ENCODE data around the gene RILPL2. TPM values are rescaled to one million over a fixed set of nuclear protein-coding genes. Genes with fewer than 3 reads are reported as not detected.
"Not testable (repeated sequence)": the region's sequence is repeated elsewhere in the genome, so short reads cannot be mapped to it uniquely, and the experiment has no call there.

Gene RILPL2
- total RNA-seq, 8 experiments from 2014 or later = 0.37 to 5.9 (median 1.9) TPM

DNA sequence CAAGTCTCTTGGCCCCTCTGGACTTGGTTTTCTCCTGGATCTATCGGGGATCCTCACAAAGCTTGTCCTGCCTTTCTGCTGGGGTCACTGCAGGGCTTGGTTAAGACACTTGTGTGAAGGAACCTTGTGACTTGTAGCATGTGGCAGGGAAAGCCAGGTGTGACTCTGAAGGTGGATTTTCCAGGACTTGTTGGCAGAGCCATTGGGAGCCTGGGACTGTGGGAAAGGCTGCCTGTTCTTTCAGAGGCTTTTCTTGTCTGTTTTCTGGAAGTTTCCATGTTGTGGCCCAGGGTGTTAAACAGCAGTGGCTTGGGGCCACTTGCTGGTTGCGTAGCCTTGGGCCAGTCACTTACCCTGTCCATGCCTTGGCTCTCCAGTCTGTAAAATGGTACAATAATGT lies 39.9 kb downstream of the RILPL2 start:
- Histone ChIP-seq H3K4me3 (no peak overlapping the region), H3K27ac (no peak overlapping the region), H3K4me1 (replicated peaks in 1 of 2) (no peaks in the 10 kb centered on the region)
- no peak for ATAC-seq (replicated peaks in 6 of 8)
- in situ Hi-C loops (cut with MboI; ENCODE audit: low pct_unique_long_range_greater_than_20kb in 2 of 9, low sequenced_read_pairs in 9 of 9, unreplicated experiment in 9 of 9) = no loop called here
- 80 to 100% (median 97%) methylated on average over 1 to 2 of the region's 2 CpGs; no CpG with 5 or more reads in 4 of the 10 experiments for WGBS, 10 experiments

DNA sequence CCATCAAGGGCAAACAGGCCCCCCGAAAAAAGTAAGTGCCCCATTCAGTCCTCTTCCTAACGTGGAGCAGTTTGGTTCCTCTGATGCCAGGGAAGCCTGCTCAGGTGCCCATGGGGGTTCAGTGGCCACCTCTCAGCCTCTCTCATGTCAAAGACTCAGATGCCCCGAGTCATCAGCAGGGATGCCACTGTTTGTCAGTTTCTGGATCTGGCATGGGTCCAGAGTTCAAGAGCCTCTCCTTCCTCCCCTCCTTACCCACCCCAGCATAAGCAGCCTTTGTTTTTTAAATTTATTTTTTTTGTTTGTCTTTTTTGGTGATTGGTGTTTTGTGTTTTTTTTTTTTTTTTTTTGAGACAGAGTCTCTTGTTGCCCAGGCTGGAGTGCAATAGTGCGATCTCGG lies 41.2 kb downstream of the RILPL2 start:
- ATAC-seq (replicated peaks in 6 of 8) = no peak

DNA sequence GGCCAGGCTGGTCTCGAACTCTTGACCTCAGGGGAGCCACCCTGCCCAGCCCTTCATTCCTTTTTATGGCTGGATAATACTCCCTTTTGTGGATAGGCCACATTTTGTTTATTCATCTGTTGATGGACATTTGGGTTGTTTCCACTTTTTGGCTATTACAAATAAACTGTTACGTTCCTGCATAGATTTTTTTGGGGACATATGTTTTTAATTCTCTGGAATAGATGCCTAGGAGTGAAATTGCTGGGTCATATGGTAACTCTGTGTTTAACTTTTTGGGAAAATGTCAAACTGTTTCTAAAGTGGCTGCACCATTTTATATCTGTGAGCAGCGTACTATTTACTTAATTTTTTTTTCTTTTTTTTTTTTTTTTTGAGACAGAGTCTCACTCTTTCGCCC lies 42.7 kb downstream of the RILPL2 start:
- Histone ChIP-seq H3K4me1 (replicated peaks in 1 of 2) (peaks cover 5 to 6% of the 10 kb centered on the region in 2 donors), H3K27ac (no peak overlapping the region), H3K4me3 (no peak overlapping the region)
- ATAC-seq (replicated peaks in 6 of 8) = no peak
- in situ Hi-C loops (cut with MboI; ENCODE audit: low pct_unique_long_range_greater_than_20kb in 2 of 9, low sequenced_read_pairs in 9 of 9, unreplicated experiment in 9 of 9) = no loop called here
- 63 to 100% (median 89%) methylated on average over 1 to 4 of the region's 4 CpGs; no CpG with 5 or more reads in 1 of the 10 experiments for WGBS, 10 experiments

More for the DNA sequence above, 41.2 kb downstream of the RILPL2 start:
- 80 to 100% (median 100%) methylated on average over 1 to 3 of the region's 5 CpGs; no CpG with 5 or more reads in 3 of the 10 experiments for WGBS, 10 experiments
- Histone ChIP-seq H3K27ac (no peak overlapping the region), H3K4me3 (no peak overlapping the region), H3K4me1 (replicated peaks in 1 of 2) (peaks cover 3% of the 10 kb centered on the region in 2 donors)
- in situ Hi-C loops (cut with MboI; ENCODE audit: low pct_unique_long_range_greater_than_20kb in 2 of 9, low sequenced_read_pairs in 9 of 9, unreplicated experiment in 9 of 9) = no loop called here

DNA sequence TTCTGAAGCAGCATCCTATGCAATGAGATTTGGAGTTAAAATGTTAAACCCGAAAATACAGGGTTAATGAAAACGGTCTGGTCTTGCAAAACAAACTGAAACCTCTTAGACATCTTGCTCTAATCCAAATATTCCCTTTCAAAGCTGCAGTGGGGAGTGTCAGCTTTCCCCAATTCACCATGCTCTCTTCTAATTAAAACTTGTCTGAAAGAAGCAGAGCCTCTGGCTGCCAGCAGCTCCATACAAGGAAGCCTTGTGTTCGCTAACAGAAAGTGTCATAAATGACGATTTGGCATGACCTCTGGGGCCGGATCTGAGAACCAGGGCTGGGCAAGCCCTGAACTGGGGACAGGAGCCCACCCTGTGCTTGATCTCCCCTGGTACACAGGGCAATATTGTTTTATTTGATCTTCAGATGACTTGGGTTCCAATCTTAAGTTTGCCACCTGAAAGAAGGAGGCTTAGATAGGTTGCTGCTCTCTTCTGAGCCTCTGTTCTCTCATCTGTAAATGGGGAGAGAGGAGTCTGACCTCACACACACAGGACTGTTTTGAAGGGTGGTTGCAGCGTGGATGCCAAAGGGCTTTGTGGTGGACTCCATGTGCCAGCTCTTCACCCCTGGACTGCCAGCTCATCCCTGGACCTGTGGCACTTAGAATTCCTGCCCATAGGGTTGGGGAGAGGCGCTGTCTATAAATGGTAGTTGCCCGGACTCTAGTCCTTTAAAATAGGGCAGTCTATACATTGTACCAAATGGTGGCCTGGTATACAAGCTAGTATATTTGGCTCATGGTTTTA lies 44.7 kb downstream of the RILPL2 start:
- Histone ChIP-seq H3K4me3 (no peak overlapping the region), H3K27ac (no peak overlapping the region), H3K4me1 (replicated peaks in 1 of 2) (peaks cover 10 to 13% of the 10 kb centered on the region in 2 donors)
- ATAC-seq (replicated peaks in 6 of 8) = no peak
- 10 to 100% (median 80%) methylated on average over 2 to 5 of the region's 8 CpGs; no CpG with 5 or more reads in 1 of the 10 experiments for WGBS, 10 experiments
- in situ Hi-C loops (cut with MboI; ENCODE audit: low pct_unique_long_range_greater_than_20kb in 2 of 9, low sequenced_read_pairs in 9 of 9, unreplicated experiment in 9 of 9) = no loop called here

DNA sequence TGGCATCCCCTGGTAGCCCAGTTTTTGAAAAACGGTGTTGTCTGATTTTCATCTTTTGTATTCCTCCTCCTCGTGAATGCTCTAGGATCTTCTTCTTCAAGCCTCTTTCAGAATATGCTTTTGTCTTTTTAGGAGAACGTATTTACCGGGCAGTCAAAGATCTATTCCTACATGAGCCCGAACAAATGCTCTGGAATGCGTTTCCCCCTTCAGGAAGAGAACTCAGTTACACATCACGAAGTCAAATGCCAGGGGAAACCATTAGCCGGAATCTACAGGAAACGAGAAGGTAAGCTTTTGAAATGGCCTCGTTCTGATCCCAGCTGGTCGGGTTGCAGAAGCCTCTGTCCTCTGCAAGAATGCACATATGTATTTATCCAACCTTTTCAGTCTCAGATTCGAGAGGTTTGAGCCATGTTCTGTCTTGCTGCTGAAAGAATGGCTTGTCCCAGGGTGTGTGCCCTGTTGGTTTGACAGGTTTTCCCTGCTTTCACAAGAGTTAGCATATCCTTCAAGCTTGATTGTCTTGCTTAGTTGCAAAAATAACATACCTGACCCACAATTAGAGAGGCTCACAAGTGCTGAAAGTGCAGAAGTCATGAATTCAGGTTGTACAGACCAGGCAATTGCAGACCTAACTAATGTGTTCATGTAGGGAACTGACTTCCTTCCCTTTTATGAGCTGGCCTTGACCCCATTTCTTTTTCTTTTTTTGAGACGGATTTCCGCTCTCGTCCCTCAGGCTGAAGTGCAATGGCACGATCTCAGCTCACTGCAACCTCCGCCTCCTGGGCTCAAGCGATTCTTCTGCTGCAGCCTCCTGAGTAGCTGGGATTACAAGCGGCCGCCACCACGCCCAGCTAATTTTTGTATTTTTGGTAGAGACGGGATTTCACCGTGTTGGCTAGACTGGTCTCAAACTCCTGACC lies 45.7 kb downstream of the RILPL2 start:
- in situ Hi-C loops (cut with MboI; ENCODE audit: low pct_unique_long_range_greater_than_20kb in 2 of 9, low sequenced_read_pairs in 9 of 9, unreplicated experiment in 9 of 9) = no loop called here
- no peak overlapping the region for H3K27ac ChIP-seq

DNA sequence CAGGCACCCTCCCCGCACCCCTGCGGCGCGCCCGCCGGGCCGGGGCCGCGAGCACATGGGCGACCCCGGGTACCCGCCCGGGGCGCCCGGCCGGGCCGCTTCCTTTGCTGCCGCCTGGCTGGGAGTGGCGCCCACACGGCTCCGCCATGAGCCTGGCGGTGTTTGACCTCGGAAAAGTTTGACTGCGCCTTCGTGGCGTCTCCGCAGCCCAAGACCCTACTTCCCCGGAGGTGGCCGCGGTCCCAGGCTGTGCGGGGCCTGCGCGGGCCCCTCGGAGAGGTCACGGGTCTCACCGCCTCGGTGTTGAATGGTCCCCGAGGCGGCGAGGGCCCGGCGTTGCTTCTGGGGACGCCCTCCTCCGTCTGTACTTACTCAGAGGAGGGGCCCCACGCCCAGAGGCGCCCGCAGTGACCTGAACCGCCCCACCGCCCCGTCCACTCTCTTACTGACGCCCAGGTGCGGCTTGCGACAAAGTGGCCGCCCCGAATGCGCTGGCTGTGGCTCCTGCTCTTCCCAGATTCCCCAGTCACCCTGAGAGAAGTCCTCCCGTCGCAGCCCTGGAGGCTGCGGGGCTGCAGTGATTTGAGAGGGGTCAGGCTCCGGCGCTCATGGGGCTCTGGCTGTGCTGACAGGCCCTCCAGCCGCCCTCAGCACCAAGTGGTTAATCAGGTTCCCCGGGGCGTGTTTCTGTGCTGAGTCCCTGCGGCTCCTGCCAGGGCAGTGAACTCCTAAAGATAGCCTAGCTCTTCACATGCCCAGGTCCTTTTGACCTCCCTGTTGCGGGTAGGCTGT lies 46.7 kb downstream of the RILPL2 start:
- WGBS, 10 experiments = 0 to 67% (median 13%) methylated on average over 1 to 5 of the region's 66 CpGs; no CpG with 5 or more reads in 5 of the 10 experiments
- peak; percentile 10 to 57 (median 26) for ATAC-seq (replicated peaks in 6 of 8)
- Histone ChIP-seq H3K4me1 (replicated peaks in 1 of 2) (peaks cover 10 to 13% of the 10 kb centered on the region in 2 donors), H3K27ac (peak overlapping the region in 1 of 2 donors; percentile 76), H3K4me3 (peak overlapping the region; percentile 39 to 65 (median 54))
- in situ Hi-C loops (cut with MboI; ENCODE audit: low pct_unique_long_range_greater_than_20kb in 2 of 9, low sequenced_read_pairs in 9 of 9, unreplicated experiment in 9 of 9) = no loop called here

More for the DNA sequence above, 45.7 kb downstream of the RILPL2 start:
- Histone ChIP-seq H3K4me3 (peak overlapping the region in 4 of 5 donors; percentile 39 to 65 (median 53)), H3K4me1 (replicated peaks in 1 of 2) (peaks cover 10 to 13% of the 10 kb centered on the region in 2 donors)
- ATAC-seq (replicated peaks in 6 of 8) = no peak
- WGBS, 10 experiments = 33 to 94% (median 81%) methylated on average over 3 to 19 of the region's 23 CpGs

DNA sequence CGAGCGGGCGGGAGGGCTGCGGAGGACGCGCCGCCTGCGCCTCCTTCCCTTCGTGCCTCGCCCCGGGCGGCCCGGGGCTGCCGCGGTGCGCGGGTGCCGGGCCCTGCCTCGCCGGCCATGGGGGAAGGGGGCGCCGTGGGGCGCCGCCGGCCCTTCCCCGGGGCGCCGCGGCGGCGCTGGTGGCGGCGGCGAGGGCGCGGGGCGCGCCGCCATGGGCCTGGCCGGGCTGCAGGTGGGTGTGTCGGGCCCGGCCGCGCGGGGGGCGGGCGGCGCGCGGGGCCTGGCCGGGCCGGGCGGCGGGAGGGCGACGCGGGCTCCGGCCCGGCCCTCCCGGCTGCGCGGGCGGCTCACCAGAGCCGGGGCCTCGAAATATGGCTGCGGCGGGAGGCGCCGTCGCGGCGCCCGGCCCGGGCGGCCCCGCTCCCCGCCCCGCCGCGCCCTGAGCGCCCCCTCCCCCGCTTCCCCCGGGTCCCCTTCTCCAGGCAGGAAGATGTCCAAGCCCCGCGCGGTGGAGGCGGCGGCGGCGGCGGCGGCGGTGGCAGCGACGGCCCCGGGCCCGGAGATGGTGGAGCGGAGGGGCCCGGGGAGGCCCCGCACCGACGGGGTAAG lies 47.4 kb downstream of the RILPL2 start:
- ATAC-seq (replicated peaks in 6 of 8) = peak in 1 of 8 experiments; percentile 2
- in situ Hi-C loops (cut with MboI; ENCODE audit: low pct_unique_long_range_greater_than_20kb in 2 of 9, low sequenced_read_pairs in 9 of 9, unreplicated experiment in 9 of 9) = no loop called here
- Histone ChIP-seq H3K4me3 (peak overlapping the region; percentile 39 to 65 (median 54)), H3K4me1 (replicated peaks in 1 of 2) (peaks cover 10 to 13% of the 10 kb centered on the region in 2 donors), H3K27ac (peak overlapping the region; percentile 76 to 79)
- WGBS, 10 experiments = no CpG with 5 or more reads among the region's 102 CpGs

DNA sequence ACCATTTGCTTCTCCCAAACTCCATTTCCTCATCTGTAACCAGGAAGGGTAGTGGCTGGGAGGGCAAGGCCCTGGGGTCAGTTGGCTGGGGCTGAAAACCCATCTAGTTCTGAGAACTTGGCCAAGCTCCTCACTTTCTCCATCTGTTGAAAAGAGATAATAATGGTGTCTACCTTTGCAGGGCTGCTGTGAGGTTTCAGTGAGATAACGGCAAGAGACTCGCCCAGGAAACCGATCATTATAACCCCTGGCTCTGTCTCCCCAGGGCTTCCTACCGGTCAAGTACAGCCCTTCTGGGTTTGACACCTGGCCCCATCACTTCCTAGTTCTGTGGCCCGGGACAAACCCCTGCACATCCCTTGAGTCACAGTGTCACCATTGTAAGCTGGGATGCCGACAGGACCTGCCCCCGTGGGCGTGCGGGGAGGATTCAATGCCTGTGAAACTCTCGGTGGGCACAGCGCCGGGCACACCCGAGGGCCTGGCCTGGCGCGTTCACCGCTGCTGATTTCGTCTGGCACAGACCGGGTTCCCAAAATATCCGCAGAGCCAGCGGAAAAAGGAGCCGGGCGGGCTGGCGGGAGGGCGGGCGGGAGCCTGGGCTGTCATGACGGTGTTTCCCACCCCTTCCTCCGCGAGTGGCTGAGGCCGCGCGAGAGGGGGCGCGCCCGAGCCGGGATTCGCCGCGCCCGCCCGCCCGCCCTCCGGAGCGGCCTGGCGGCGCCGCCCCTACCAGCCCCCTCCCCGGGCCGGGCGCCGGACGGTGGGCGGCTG lies 48.1 kb downstream of the RILPL2 start:
- Histone ChIP-seq H3K27ac (peak overlapping the region; percentile 76 to 79), H3K4me3 (peak overlapping the region; percentile 39 to 65 (median 54)), H3K4me1 (replicated peaks in 1 of 2) (peaks cover 10 to 13% of the 10 kb centered on the region in 2 donors)
- 0 to 20% (median 4%) methylated on average over 1 to 9 of the region's 52 CpGs; no CpG with 5 or more reads in 5 of the 10 experiments for WGBS, 10 experiments
- in situ Hi-C loops (cut with MboI; ENCODE audit: low pct_unique_long_range_greater_than_20kb in 2 of 9, low sequenced_read_pairs in 9 of 9, unreplicated experiment in 9 of 9) = no loop called here
- peak; percentile 18 to 63 (median 56) for ATAC-seq (replicated peaks in 6 of 8)

DNA sequence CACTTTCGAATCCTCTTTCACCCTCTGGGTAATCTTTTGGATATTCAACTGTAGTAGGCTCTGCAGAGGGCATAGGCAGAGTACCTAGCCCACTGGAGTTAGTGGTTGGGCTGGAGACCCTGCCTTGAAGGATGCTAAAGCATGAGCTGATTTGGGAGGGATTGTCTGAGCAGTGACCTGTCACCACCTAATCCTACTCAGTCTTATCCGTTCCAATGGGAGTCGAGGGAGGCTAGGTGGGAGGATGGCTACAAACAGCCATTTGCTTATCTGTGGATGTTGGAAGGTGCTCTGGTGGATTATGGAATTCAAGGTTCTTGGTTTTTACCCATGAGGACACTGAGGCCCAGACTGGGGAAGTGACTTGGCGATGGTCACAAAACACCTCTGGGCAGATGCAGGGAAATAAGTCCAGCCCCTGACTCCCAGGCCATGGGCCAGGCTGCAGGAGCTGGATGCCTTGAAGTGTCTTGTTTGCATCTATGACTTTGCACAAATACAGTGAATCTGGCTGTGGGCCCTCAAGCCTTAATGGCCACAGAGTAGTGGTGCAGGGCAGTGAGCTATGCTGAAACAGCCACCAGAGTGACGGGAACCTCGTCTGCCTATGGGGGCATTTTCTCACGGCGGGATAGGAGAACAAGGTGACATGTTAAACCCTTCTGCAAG lies 48.8 kb downstream of the RILPL2 start:
- H3K27ac ChIP-seq = peak overlapping the region; percentile 76 to 79
- ATAC-seq (replicated peaks in 6 of 8) = no peak
- in situ Hi-C loops (cut with MboI; ENCODE audit: low pct_unique_long_range_greater_than_20kb in 2 of 9, low sequenced_read_pairs in 9 of 9, unreplicated experiment in 9 of 9) = no loop called here
- H3K4me3 ChIP-seq = peak overlapping the region; percentile 39 to 65 (median 54)
- 53 to 93% (median 80%) methylated on average over 1 to 6 of the region's 8 CpGs; no CpG with 5 or more reads in 5 of the 10 experiments for WGBS, 10 experiments
- H3K4me1 ChIP-seq (replicated peaks in 1 of 2) = peaks cover 10 to 13% of the 10 kb centered on the region in 2 donors

DNA sequence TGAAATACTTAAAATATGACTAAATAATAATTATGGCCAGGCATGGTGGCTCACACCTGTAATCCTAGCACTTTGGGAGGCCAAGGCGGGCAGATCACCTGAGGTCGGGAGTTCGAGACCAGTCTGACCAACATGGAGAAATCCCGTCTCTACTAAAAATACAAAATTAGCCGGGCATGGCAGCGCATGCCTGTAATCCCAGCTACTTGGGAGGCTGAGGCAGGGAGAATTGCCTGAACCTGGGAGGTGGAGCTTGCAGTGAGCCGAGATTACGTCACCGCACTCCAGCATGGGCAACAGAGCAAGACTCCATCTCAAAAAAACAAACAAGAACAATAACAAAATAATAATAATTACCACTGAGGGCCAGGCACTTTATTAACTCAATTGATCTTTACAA lies 50.9 kb downstream of the RILPL2 start:
- H3K4me3 ChIP-seq = peak overlapping the region in 1 of 5 donors; percentile 60
- WGBS, 10 experiments = 77 to 100% (median 95%) methylated on average over 2 to 7 of the region's 9 CpGs; no CpG with 5 or more reads in 1 of the 10 experiments

DNA sequence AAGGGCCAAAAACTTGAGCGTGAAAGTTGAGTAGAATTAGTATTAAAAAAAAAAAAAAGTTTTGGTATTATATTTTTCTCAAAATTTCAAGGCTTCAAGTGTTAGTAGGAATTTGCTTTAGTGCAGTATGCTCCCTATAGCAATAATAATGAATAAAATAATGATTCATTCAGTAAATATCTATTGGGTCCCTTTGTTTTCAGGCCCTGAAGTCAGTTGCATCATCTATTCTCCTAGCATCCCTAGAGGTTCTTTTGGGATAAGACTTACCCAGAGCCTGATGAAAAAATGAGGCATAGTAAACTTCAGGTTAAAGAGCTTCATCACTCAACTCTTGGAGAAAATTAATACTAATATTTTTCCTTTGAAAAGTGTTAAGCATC lies 51.5 kb downstream of the RILPL2 start:
- Histone ChIP-seq H3K4me3 (peak overlapping the region; percentile 56 to 65 (median 60)), H3K4me1 (replicated peaks in 1 of 2) (peaks cover 6 to 8% of the 10 kb centered on the region in 2 donors), H3K27ac (peak overlapping the region in 1 of 2 donors; percentile 31)
- ATAC-seq (replicated peaks in 6 of 8) = no peak
- 0 to 20% (median 0%) methylated on average over 1 of the region's 1 CpG; no CpG with 5 or more reads in 4 of the 10 experiments for WGBS, 10 experiments
- in situ Hi-C loops (cut with MboI; ENCODE audit: low pct_unique_long_range_greater_than_20kb in 2 of 9, low sequenced_read_pairs in 9 of 9, unreplicated experiment in 9 of 9) = no loop called here

More for the DNA sequence above, 50.9 kb downstream of the RILPL2 start:
- peaks cover 10 to 13% of the 10 kb centered on the region in 2 donors for H3K4me1 ChIP-seq (replicated peaks in 1 of 2)
- in situ Hi-C loops (cut with MboI; ENCODE audit: low pct_unique_long_range_greater_than_20kb in 2 of 9, low sequenced_read_pairs in 9 of 9, unreplicated experiment in 9 of 9); H3K27ac ChIP-seq; ATAC-seq (replicated peaks in 6 of 8): not testable (repeated sequence)
